OCI-LY7 (cell line): ENCODE measurements around the gene MACROD2. TPM values are rescaled to one million over a fixed set of nuclear protein-coding genes. Genes with fewer than 3 reads are reported as not detected.

Experiments used
- BruUV-seq: library from RNA; stranded (reverse); fragments of 400-500 nt; replicated peaks from 2 replicates; lab custom pipeline; 2021; lab: Mats Ljungman, UMichigan
- CTCF ChIA-PET: fragments of 300-600 bp; sonication (Branson Sonifier 250); formaldehyde crosslinking; loops from one replicate; lab custom pipeline; 2022; ENCODE audit warnings: antibody characterized with exemption; ENCODE audit not compliant: unreplicated experiment; lab: Charles Lee
- POLR2A ChIA-PET: fragments of 300-600 bp; sonication (Branson Sonifier 250); formaldehyde crosslinking; loops from one replicate; lab custom pipeline; 2022; ENCODE audit warnings: antibody characterized with exemption; lab: Charles Lee
- DNase-seq: peaks from one replicate; pipeline ENCODE4 v3.0.0-alpha.2; 2015; ENCODE audit warnings: low spot score
- H2AFZ ChIP-seq: fragments of 200-600 bp; sonication (generic), shearing (Covaris generic); 2 replicates; pipeline ENCODE4 v1.6.1; 2014; ENCODE audit warnings: mild to moderate bottlenecking, antibody characterized with exemption, low read length, moderate library complexity
- H3K27ac ChIP-seq: fragments of 200-600 bp; sonication (generic); 2 replicates; pipeline ENCODE4 v1.5.1; 2014; ENCODE audit warnings: mixed run types, low read depth, mild to moderate bottlenecking, moderate library complexity, low read length, inconsistent platforms; ENCODE audit not compliant: poor library complexity, severe bottlenecking
- H3K36me3 ChIP-seq: fragments of 200-600 bp; sonication (generic); 2 replicates; pipeline ENCODE4 v1.6.1; 2014; ENCODE audit warnings: mild to moderate bottlenecking, antibody characterized with exemption, low read length, moderate library complexity, mixed read lengths; ENCODE audit not compliant: insufficient read depth
- H3K4me1 ChIP-seq: fragments of 200-600 bp; sonication (generic); 2 replicates; pipeline ENCODE4 v1.5.1; 2014; ENCODE audit warnings: mild to moderate bottlenecking, low read length; ENCODE audit not compliant: insufficient read depth, poor library complexity, severe bottlenecking
- H3K4me2 ChIP-seq: fragments of 200-600 bp; sonication (generic); 2 replicates; pipeline ENCODE4 v1.6.1; 2014; ENCODE audit warnings: mild to moderate bottlenecking, low read length
- H3K4me3 ChIP-seq: fragments of 200-600 bp; sonication (generic); 2 replicates; pipeline ENCODE4 v1.5.1; 2014; ENCODE audit warnings: mild to moderate bottlenecking, low read depth, low read length; ENCODE audit not compliant: poor library complexity, severe bottlenecking
- H3K79me2 ChIP-seq: fragments of 200-600 bp; sonication (generic); 2 replicates; pipeline ENCODE4 v1.6.1; 2016; ENCODE audit warnings: low read depth, mild to moderate bottlenecking, low read length, moderate library complexity, mixed read lengths; ENCODE audit not compliant: insufficient read depth
- H3K9me2 ChIP-seq: fragments of 200-600 bp; sonication (generic); 2 replicates; pipeline ENCODE4 v1.6.1; 2016; ENCODE audit warnings: mild to moderate bottlenecking, low read length, mixed read lengths; ENCODE audit not compliant: insufficient read depth
- H3K9me3 ChIP-seq: fragments of 200-600 bp; sonication (generic); 2 replicates; pipeline ENCODE4 v1.6.1; 2014; ENCODE audit warnings: mild to moderate bottlenecking, mixed run types, low read length, mixed read lengths
- H4K20me1 ChIP-seq: fragments of 200-600 bp; sonication (generic); 2 replicates; pipeline ENCODE4 v1.6.1; 2014; ENCODE audit warnings: mild to moderate bottlenecking, antibody characterized with exemption, low read length, moderate library complexity, mixed read lengths; ENCODE audit not compliant: insufficient read depth
- EZH2phosphoT487 ChIP-seq: fragments of 200-600 bp; sonication (generic); IDR thresholded peaks from 2 replicates; pipeline ENCODE4 v1.6.1; 2018; ENCODE audit warnings: low read depth, borderline replicate concordance, mild to moderate bottlenecking, mixed run types, antibody characterized with exemption, low read length, moderate library complexity, mixed read lengths
- intact Hi-C: fragments of 100-400 bp; cut with micrococcal nuclease; formaldehyde crosslinking; loops from one replicate; pipeline ENCODE4 v1.10.0; 2022; ENCODE audit not compliant: unreplicated experiment
- total RNA-seq, 2 experiments: library from RNA; depleted of rRNA in 1 of 2; stranded (reverse); fragments of >200 nt in 1 of 2; shearing (Covaris generic) in 1 of 2; gene quantifications; 2 replicates each; pipeline ENCODE4 v1.2.3, GENCODE V29; 2014 to 2022
- TF ChIP-seq, protein P1 (sequence below): fragments of 200-600 bp; sonication (generic); conservative IDR thresholded peaks from 2 replicates; pipeline ENCODE4 v1.5.1; 2014; ENCODE audit warnings: mild to moderate bottlenecking, antibody characterized with exemption, low read length, moderate library complexity, mixed read lengths

MACROD2 gene
- total RNA-seq, 2 experiments from 2014 or later = 0.09 to 4.5 TPM

DNA sequence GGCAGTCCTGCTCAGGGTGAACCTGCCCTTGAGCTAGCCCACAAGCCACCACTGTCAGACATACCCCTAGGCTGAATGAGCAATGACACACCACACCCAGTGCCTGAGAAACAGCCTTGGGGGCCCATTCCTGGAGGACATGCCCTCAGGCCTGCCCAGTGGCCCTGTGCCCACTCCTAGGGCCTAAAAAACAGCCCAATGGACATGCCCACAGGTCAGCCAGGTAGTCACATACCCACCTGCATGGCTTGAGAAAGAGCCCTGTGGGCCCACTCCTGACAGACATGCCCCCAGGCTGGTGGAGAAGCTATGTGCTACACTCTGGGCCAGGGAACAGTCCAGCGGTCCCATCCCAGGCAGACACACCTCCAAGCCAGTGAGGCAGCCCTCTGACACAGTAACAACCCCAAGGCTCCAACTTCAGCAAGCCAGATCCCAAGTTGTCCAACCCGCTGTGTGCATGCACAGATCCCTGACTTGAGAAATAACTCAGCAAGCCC, 2086.8 kb downstream of the MACROD2 start:
- H4K20me1 ChIP-seq = no peaks in the 10 kb centered on the region
- H2AFZ ChIP-seq = no peak overlapping the region
- no peak for TF ChIP-seq EZH2phosphoT487
- TF ChIP-seq, protein P1, sequence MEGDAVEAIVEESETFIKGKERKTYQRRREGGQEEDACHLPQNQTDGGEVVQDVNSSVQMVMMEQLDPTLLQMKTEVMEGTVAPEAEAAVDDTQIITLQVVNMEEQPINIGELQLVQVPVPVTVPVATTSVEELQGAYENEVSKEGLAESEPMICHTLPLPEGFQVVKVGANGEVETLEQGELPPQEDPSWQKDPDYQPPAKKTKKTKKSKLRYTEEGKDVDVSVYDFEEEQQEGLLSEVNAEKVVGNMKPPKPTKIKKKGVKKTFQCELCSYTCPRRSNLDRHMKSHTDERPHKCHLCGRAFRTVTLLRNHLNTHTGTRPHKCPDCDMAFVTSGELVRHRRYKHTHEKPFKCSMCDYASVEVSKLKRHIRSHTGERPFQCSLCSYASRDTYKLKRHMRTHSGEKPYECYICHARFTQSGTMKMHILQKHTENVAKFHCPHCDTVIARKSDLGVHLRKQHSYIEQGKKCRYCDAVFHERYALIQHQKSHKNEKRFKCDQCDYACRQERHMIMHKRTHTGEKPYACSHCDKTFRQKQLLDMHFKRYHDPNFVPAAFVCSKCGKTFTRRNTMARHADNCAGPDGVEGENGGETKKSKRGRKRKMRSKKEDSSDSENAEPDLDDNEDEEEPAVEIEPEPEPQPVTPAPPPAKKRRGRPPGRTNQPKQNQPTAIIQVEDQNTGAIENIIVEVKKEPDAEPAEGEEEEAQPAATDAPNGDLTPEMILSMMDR = no peak
- peaks cover 15% of the 10 kb centered on the region; the same call in 1 of the 2 replicates for H3K9me3 ChIP-seq
- no peaks in the 10 kb centered on the region for H3K79me2 ChIP-seq
- ChIA-PET POLR2A (interaction anchor here (1.2 kb wide), 1 partner anchor 18 kb away, joined by 4 read pairs; no protein-coding TSS in a partner anchor), CTCF (interaction anchor here (0.6 kb wide), 1 partner anchor 54 kb away, joined by 3 read pairs; no protein-coding TSS in a partner anchor)
- no peak overlapping the region for H3K27ac ChIP-seq
- no TSS peak for BruUV-seq
- H3K9me2 ChIP-seq = no peaks in the 10 kb centered on the region
- intact Hi-C loops = no loop called here
- H3K36me3 ChIP-seq = no peaks in the 10 kb centered on the region
- H3K4me2 ChIP-seq = no peak overlapping the region
- no peak for DNase-seq
- H3K4me3 ChIP-seq = no peak overlapping the region
- peaks cover 42% of the 10 kb centered on the region for H3K4me1 ChIP-seq

DNA sequence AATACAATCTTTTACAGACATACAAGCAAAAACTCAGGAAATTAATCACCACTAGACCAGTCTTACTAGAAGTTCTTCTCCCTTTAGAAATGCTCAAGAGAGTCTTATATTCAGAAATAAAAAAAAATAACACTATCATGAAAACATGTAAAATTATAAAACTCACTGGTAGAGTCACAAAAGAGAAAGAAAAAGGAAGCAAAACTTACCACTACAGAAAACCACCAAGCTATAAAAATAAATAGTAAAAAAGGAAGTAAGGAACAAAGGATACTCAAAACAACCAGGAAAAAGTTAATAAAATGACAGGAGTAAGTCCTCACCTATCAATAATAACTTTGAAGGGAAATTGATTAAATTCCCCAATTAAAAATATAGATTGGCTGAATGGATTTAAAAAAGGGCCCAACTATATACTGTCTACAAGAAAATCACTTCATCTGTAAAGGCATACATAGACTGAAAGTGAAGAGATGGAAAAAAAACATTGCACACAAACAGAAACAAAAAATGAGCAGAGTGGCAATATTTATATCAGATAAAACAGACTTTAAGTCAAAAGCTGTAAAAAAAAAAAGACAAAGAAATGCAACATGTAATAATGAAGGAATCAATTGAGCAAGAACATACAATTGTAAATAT, 2088.4 kb downstream of the MACROD2 start:
- intact Hi-C loops = no loop called here
- Histone ChIP-seq H3K27ac (peak overlapping the region; percentile 18), H3K4me1 (peaks cover 30% of the 10 kb centered on the region), H3K79me2 (no peaks in the 10 kb centered on the region), H3K9me3 (peaks cover 17% of the 10 kb centered on the region; the same call in 1 of the 2 replicates), H3K4me3 (no peak overlapping the region), H2AFZ (peak overlapping the region; percentile 47; the same call in 1 of the 2 replicates), H3K36me3 (no peaks in the 10 kb centered on the region), H3K9me2 (no peaks in the 10 kb centered on the region), H4K20me1 (no peaks in the 10 kb centered on the region), H3K4me2 (peak overlapping the region; percentile 38)
- TF ChIP-seq EZH2phosphoT487 = no peak
- TF ChIP-seq, protein P1 = no peak
- BruUV-seq = no TSS peak
- DNase-seq = no peak
- ChIA-PET CTCF (no interaction called here), POLR2A (interaction anchor here (0.6 to 2.0 kb wide), 7 partner anchors 8 to 449 kb away, joined by 3 to 15 read pairs (median 3); no protein-coding TSS in a partner anchor)
